Mesothelial cell of epicardium (in vitro differentiated cells): ENCODE measurements around the gene ETV7. TPM values are rescaled to one million over a fixed set of nuclear protein-coding genes. Genes with fewer than 3 reads are reported as not detected.

ENCODE experiments used
- DNase-seq, 2 experiments: peaks; one replicate each; pipeline ENCODE4 v3.0.0; 2021; ENCODE audit warnings: low spot score in 2 of 2; ENCODE audit not compliant: unreplicated experiment in 2 of 2
- H3K27ac Mint-ChIP-seq: 2 replicates; pipeline ENCODE4 v1.8.0; 2021; ENCODE audit warnings: mixed read lengths
- H3K27me3 Mint-ChIP-seq: 2 replicates; pipeline ENCODE4 v1.8.0; 2021; ENCODE audit warnings: low read depth, mixed read lengths
- H3K36me3 Mint-ChIP-seq: 2 replicates; pipeline ENCODE4 v1.8.0; 2021; ENCODE audit warnings: mixed read lengths
- H3K4me1 Mint-ChIP-seq: 2 replicates; pipeline ENCODE4 v1.8.0; 2021; ENCODE audit warnings: mixed read lengths
- H3K4me3 Mint-ChIP-seq: 2 replicates; pipeline ENCODE4 v1.8.0; 2021; ENCODE audit warnings: mild to moderate bottlenecking, moderate library complexity, mixed read lengths
- H3K9me3 Mint-ChIP-seq: 2 replicates; pipeline ENCODE4 v1.8.0; 2021; ENCODE audit warnings: mixed read lengths
- CTCF ChIP-seq: fragments of 200-600 bp; sonication (generic); IDR thresholded peaks from one replicate; pipeline ENCODE4 v1.5.0; 2021; ENCODE audit warnings: antibody characterized with exemption; ENCODE audit not compliant: unreplicated experiment
- total RNA-seq: library from RNA; stranded (reverse); gene quantifications from 3 replicates; pipeline ENCODE4 v1.2.1, GENCODE V29; 2021

Gene ETV7
- total RNA-seq, 1 donor from 2014 or later, result 0.47 TPM

GRCh38 chr6:36317623-36318022 is 69.8 kb downstream of the ETV7 start:
- no peak for DNase-seq
- Mint-ChIP-seq H3K9me3 (no peaks in the 10 kb centered on the region), H3K27ac (no peak overlapping the region), H3K36me3 (no peaks in the 10 kb centered on the region), H3K4me3 (no peak overlapping the region), H3K27me3 (peaks cover 2% of the 10 kb centered on the region), H3K4me1 (peaks cover 7% of the 10 kb centered on the region)
- TF ChIP-seq CTCF, result no peak

Other genes with a start within 250 kb of the ETV7 start
- gene BRPF3, start 190.9 kb downstream of the ETV7 start, total RNA-seq, result 54.1 to 58.6 TPM (median 57.3 TPM) in 3 replicates
- gene PNPLA1, start 117.6 kb downstream of the ETV7 start, total RNA-seq, result 0.14 TPM in 1 of 3 replicates, not detected in the others
- gene BNIP5, start 50.8 kb downstream of the ETV7 start, total RNA-seq, result 0.09 TPM in 1 of 3 replicates, not detected in the others
- gene PXT1, start 55.2 kb upstream of the ETV7 start, total RNA-seq, result 0.11 TPM in 1 of 3 replicates, not detected in the others
- gene KCTD20, start 55.3 kb upstream of the ETV7 start, total RNA-seq, result 38.2 to 44.0 TPM (median 39.9 TPM) in 3 replicates
- gene STK38, start 159.8 kb upstream of the ETV7 start, total RNA-seq, result 46.3 to 47.8 TPM (median 47.7 TPM) in 3 replicates
- gene SRSF3, start 206.7 kb upstream of the ETV7 start, total RNA-seq, result 404 to 411 TPM (median 407 TPM) in 3 replicates